ENCODE data around the gene OR6B2. TPM values are rescaled to one million over a fixed set of nuclear protein-coding genes. Genes with fewer than 3 reads are reported as not detected.

The OR6B2 gene
- total RNA-seq, 2 experiments from 2014 or later = not detected

Other genes with a start within 250 kb of the OR6B2 start
- gene NDUFA10, start 5.1 kb downstream of the OR6B2 start, total RNA-seq = 100 to 1,000 TPM; 174 to 180 TPM
- gene OR6B3, start 23.1 kb upstream of the OR6B2 start, total RNA-seq = not detected
- gene COPS9, start 105.9 kb upstream of the OR6B2 start, total RNA-seq = 100 to 1,000 TPM; 155 to 158 TPM
- not detected for gene OTOS, start 110.2 kb upstream of the OR6B2 start, total RNA-seq